ENCODE results near the gene PCDH18.
"Not testable (repeated sequence)": the region's sequence is repeated elsewhere in the genome, so short reads cannot be mapped to it uniquely, and the experiment has no call there.

Gene PCDH18

DNA sequence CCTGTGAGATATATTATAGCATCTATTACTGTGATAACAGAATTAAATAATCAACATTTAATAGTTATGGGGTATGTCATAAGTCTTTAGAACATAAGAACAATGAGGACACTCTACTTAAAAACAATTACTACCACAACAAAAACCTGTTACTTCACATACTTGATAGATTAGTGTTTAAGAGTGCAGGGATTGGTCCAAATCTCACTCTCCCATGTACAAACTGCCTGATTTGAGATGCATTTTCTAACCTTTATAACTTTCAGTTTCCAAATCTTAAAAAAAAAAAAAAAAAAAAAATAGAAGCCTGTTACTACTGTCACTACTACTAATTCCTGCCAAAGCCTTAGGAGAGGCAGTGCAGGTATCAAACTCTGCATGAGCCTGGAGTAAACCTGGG, 5.6 kb downstream of the PCDH18 start:
- no peak for DNase-seq

DNA sequence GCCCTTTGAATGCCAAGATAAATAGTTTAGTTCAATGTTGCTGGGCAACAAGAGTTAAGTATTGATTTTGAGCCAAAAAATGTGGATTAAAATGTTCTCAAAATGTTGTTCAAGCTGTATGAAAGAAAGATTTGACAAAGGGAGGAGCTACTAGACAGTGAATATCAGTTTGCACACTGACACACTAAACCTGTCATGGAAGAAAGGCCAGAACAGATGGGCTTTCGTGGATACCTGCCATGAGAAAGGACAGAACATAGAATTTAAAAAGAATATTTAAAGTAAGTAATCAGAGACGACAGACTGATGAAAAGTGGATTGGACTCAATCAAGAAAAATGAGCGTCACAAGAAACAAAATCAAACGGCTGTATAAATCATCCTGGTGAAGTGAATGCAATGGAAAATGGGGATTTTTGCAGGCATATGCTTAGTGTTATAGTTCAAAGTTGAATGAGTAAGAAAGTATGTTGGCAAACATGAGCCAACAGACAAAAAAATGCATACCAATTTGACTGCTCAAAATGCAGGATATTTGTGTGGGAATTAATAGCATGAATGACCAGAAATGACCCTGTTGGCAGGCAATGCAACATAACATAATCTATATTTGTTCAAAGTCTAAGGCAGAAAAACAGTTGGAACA, 7.4 kb downstream of the PCDH18 start:
- no peak for DNase-seq

GRCh38 chr4:137523329-137523728, 9.0 kb downstream of the PCDH18 start:
- DNase-seq = no peak

DNA sequence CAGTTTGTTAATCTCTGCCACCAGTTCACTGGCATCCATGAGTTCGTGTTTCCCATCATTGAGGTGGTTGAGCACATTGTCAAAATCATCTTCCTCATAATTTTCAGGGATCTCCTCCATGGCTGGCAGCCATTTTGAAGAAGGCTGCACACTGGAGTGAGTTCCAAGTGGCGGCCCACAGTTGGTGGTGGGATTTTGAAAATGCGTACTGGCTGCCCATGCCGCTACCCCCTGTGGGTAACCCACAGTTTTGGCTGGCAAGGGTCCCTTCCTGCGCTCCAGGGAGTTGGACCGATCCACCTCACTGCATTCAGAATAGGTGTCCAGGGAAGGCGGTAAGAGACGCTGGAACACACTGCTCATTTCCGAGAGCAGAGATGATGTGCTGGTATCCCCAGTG, 11.2 kb downstream of the PCDH18 start:
- DNase-seq = no peak

DNA sequence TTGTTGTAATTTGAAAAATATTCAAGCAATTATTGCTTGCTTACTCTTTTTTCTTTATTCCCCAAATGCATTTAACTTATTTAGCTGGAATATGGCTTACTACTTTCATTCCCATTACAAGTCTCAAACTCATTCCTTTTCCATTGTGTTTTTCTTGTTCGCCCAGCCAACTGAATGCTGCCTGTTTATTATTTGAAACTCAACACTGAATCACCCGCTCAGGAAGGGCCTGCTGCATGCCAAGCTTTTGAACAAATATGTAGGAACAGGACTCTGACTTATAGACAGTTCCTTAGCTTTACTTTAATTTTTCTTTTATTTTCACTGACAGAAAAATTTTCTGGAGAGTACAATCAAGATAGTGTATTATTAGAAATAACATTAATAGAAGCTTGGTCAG, 12.9 kb downstream of the PCDH18 start:
- no peak for DNase-seq

DNA sequence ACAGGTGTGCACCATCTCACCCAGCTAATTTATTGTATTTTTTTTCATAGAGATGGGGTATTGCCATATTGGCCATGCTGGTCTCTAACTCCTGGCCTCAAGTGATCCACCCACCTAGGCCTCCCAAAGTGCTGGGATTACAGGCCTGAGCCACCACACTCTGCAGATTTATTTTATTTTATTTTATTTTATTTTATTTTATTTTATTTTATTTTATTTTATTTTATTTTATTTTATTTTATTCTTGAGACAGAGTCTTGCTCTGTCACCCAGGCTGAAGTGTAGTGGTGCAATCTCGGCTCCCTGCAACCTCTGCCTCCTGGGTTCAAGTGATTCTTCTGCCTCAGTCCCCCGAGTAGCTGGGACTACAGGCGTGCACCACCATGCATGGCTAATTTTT, 15.0 kb downstream of the PCDH18 start:
- not testable (repeated sequence) for DNase-seq

DNA sequence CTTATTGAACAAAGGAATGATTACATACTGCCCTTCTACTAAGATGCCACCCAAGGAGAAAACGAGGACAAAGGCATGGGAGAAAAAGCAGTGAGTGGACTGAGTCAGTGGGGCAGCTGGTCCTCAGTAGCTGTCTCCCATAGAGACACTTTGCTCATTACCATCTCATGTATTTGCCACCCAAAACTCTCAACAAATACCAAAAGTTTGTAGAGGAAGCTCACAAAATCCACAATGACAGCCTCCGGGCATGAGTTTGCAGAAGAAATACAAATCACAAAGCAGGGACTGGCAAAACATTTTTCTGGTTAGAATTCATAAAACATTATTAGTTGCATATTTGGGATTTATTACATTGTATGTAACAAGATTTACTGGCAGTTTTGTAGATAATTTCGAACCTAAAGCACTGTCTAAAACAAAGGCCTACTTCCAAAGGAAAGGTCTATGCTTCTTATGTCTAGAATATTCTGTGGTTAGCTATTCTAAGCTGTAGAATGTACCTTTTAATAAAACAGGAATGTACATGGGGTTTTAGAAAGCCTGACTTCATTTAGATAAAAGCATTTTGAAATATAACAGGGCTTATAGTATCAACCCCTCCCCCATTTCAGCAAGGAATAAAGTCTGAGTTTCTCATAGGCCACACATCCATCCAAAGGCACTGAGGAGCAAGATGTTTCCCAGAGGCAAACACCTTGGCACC, 17.7 kb downstream of the PCDH18 start:
- no peak for DNase-seq

DNA sequence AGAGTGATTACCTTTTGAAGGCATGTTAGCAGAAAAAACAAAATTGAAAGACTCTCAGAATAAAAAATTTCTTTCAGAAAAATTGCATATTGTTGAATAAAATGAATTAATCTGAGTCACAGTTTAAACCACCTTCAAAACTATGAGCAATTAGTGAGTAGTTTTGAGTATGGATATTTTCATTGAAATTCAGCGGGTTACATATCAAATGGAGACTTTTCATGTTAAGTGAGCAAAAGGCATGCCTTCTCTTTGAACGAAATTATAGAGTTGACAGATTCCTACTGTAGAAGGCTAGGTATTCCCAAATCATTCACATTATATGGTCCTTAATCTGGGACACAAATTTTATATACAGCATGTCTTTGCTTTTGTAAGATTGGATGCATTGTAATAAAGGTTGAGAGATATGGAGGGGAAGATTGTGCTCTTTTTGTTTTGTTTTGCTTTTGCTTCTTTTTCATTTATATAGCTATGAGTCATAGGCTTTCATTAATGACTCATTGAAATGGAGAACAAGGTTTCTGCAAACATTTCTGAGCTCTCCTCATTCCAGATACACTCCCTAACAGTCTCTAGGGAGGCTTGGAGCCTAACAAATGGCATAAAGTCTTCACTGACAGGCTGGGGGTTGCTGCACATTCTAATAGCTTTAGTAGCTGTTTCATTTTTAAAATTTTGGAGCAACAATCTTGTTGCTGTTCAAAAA, 21.6 kb downstream of the PCDH18 start:
- no peak for DNase-seq

DNA sequence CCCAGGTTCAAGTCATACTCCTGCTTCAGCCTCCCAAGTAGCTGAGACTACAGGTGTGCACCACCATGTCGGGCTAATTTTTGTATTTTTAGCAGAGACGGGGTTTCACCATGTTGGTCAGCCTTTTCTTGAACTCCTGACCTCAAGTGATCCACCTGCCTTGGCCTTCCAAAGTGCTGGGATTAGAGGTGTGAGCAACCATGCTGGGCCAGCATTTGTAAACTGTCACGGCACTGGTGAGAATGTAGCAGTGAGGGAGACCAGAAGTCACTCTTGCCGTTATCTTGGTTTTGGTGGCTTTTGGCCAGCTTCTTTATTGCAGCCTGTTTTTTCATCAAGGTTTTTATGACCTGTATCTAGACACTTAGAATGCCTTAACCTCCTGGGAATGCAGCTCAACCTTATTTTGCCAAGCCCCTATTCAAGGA, 22.4 kb downstream of the PCDH18 start:
- no peak for DNase-seq

- no peak for DNase-seq
These were observed 29.8 kb downstream of the PCDH18 start for GRCh38 chr4:137502339-137503129.

- DNase-seq = not testable (repeated sequence)
These were observed 36.0 kb downstream of the PCDH18 start for GRCh38 chr4:137496267-137496666.

- DNase-seq = no peak
These were observed 36.7 kb downstream of the PCDH18 start for GRCh38 chr4:137495578-137495977.

GRCh38 chr4:137483313-137483959, 48.9 kb downstream of the PCDH18 start:
- DNase-seq = not testable (repeated sequence)

GRCh38 chr4:137479657-137480056, 52.6 kb downstream of the PCDH18 start:
- DNase-seq = not testable (repeated sequence)

- DNase-seq = no peak
These were observed 55.9 kb downstream of the PCDH18 start for GRCh38 chr4:137476345-137476744.

DNA sequence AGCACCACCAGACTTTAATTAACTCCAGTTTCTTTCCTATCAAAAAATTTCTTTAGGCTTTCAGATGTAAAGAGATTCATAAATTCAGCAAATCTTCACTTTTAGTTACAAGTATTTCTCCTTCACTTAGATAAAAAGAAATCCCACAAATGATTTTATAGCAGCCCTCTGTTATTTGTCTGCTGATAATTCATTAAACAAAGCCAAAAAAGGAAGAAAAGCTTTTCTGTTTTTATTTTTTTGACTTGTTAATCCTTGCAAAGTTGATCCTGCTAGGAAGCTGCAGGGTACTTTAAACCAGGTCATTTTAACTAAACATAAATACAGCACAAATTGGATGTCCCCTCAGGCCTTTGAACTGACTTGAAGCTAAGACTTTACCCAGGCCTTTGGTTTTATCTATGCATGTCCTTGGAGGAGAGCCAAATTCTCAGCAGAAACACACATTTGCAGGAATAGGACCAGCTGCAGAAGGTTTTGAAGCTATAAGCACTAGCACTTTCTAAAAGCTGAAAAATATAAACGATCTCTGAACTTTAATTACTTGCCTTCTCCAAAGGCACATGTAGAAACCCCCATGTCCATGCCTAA, 57.5 kb downstream of the PCDH18 start:
- no peak for DNase-seq

- DNase-seq = no peak
These were observed 60.4 kb downstream of the PCDH18 start for GRCh38 chr4:137471895-137472294.

GRCh38 chr4:137471461-137471860, 60.8 kb downstream of the PCDH18 start:
- no peak for DNase-seq

DNA sequence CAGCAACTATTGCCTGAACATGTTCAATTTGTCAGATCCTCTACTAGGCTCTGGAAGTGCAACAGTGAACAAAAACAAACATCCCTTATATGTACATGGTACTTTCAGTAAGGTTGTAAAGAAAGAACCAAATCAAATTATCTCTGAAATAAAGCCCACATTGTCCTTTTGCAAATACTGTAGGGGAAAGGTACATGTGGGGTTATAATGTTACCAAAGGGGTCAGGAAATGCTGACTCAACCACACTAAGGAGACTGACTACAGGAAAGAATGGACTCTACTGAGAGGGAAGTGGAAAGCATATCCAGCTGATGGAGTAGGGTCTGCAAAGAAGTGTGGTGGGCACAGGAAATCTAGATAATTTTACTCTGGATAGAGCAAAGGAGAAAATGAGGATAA, 61.5 kb downstream of the PCDH18 start:
- no peak for DNase-seq
